HepG2 (cell line): ENCODE measurements around the gene TRIM69. TPM values are rescaled to one million over a fixed set of nuclear protein-coding genes. Genes with fewer than 3 reads are reported as not detected.

ENCODE experiments used
- ARHGAP35 ChIP-seq: sonication (generic); formaldehyde crosslinking; IDR thresholded peaks from 2 replicates; pipeline ENCODE4 v1.9.0; 2022; ENCODE audit warnings: mild to moderate bottlenecking, inconsistent platforms, moderate library complexity, missing genetic modification reagents, borderline replicate concordance
- GABPB1 ChIP-seq: IDR thresholded peaks from 2 replicates; pipeline ENCODE4 v1.6.1; 2016; ENCODE audit warnings: mild to moderate bottlenecking, missing genetic modification reagents, moderate library complexity, missing compliant biosample characterization
- GATAD2A ChIP-seq: IDR thresholded peaks from 2 replicates; pipeline ENCODE4 v1.6.1; 2016
- HHEX ChIP-seq: IDR thresholded peaks from 2 replicates; pipeline ENCODE4 v1.6.1; 2016; ENCODE audit warnings: control low read depth
- KDM5A ChIP-seq: fragments of 200-600 bp; sonication (generic); IDR thresholded peaks from 2 replicates; pipeline ENCODE4 v1.7.0; 2018; ENCODE audit warnings: antibody characterized with exemption, mild to moderate bottlenecking, low read length, borderline replicate concordance
- MAF1 ChIP-seq: sonication (generic); formaldehyde crosslinking; IDR thresholded peaks from 2 replicates; pipeline ENCODE4 v1.5.0; 2020; ENCODE audit warnings: missing genetic modification reagents, borderline replicate concordance
- MXD3 ChIP-seq: IDR thresholded peaks from 2 replicates; pipeline ENCODE4 v1.6.1; 2016; ENCODE audit warnings: mild to moderate bottlenecking, missing biosample characterization, missing genetic modification reagents
- NCOA2 ChIP-seq: sonication (generic); formaldehyde crosslinking; IDR thresholded peaks from 2 replicates; pipeline ENCODE4 v1.8.0; 2022; ENCODE audit warnings: inconsistent platforms
- PHF20 ChIP-seq: sonication (generic); formaldehyde crosslinking; IDR thresholded peaks from 2 replicates; pipeline ENCODE4 v1.5.0; 2020; ENCODE audit warnings: mild to moderate bottlenecking, missing genetic modification reagents
- PHF8 ChIP-seq: sonication (generic); formaldehyde crosslinking; IDR thresholded peaks from 2 replicates; pipeline ENCODE4 v1.5.0; 2020; ENCODE audit warnings: missing genetic modification reagents
- REL ChIP-seq: sonication (generic); formaldehyde crosslinking; conservative IDR thresholded peaks from 2 replicates; pipeline ENCODE4 v1.8.0; 2022; ENCODE audit warnings: mild to moderate bottlenecking, missing genetic modification reagents, moderate library complexity
- REST ChIP-seq, 2 experiments: IDR thresholded peaks; 2 replicates each; pipeline ENCODE4 v1.6.1; 2011 to 2012; ENCODE audit warnings: low read length in 2 of 2, borderline replicate concordance in 1 of 2, low read depth in 1 of 2, mild to moderate bottlenecking in 1 of 2, moderate library complexity in 1 of 2
- SP5 ChIP-seq: IDR thresholded peaks from 2 replicates; pipeline ENCODE4 v1.6.1; 2016; ENCODE audit warnings: low read depth, borderline replicate concordance
- ZFP1 ChIP-seq: IDR thresholded peaks from 2 replicates; pipeline ENCODE4 v1.6.1; 2016
- ZIK1 ChIP-seq: sonication (generic); formaldehyde crosslinking; IDR thresholded peaks from 2 replicates; pipeline ENCODE4 v1.5.0; 2020; ENCODE audit warnings: mild to moderate bottlenecking, low read depth, missing genetic modification reagents, borderline replicate concordance
- ZMYM4 ChIP-seq: sonication (generic); formaldehyde crosslinking; IDR thresholded peaks from 2 replicates; pipeline ENCODE4 v1.8.1; 2023; ENCODE audit warnings: mild to moderate bottlenecking, missing genetic modification reagents
- ZNF362 ChIP-seq: sonication (generic); formaldehyde crosslinking; IDR thresholded peaks from 2 replicates; pipeline ENCODE4 v1.4.0; 2020; ENCODE audit warnings: missing genetic modification reagents, mild to moderate bottlenecking, borderline replicate concordance
- ZNF468 ChIP-seq: sonication (generic); formaldehyde crosslinking; IDR thresholded peaks from 2 replicates; pipeline ENCODE4 v1.8.0; 2022; ENCODE audit warnings: mild to moderate bottlenecking, moderate library complexity, missing genetic modification reagents
- ZNF552 ChIP-seq: sonication (generic); formaldehyde crosslinking; IDR thresholded peaks from 2 replicates; pipeline ENCODE4 v1.9.0; 2022; ENCODE audit warnings: missing genetic modification reagents, mild to moderate bottlenecking, borderline replicate concordance
- ZNF691 ChIP-seq: sonication (generic); formaldehyde crosslinking; IDR thresholded peaks from 2 replicates; pipeline ENCODE4 v1.4.0; 2020; ENCODE audit warnings: missing genetic modification reagents, low read depth, mild to moderate bottlenecking, borderline replicate concordance
- ZNF781 ChIP-seq: sonication (generic); formaldehyde crosslinking; IDR thresholded peaks from 2 replicates; pipeline ENCODE4 v1.5.1; 2020; ENCODE audit warnings: borderline replicate concordance, mild to moderate bottlenecking, missing genetic modification reagents; ENCODE audit errors: not compliant biosample characterization
- ZSCAN12 ChIP-seq: sonication (generic); formaldehyde crosslinking; IDR thresholded peaks from 2 replicates; pipeline ENCODE4 v1.9.0; 2021; ENCODE audit warnings: mild to moderate bottlenecking, missing genetic modification reagents
- ZSCAN20 ChIP-seq: sonication (generic); formaldehyde crosslinking; IDR thresholded peaks from 2 replicates; pipeline ENCODE4 v1.4.0; 2020; ENCODE audit warnings: missing genetic modification reagents, mild to moderate bottlenecking, borderline replicate concordance
- ZSCAN30 ChIP-seq: sonication (generic); formaldehyde crosslinking; IDR thresholded peaks from 2 replicates; pipeline ENCODE4 v1.5.0; 2020; ENCODE audit warnings: mild to moderate bottlenecking, missing genetic modification reagents
- polyA plus RNA-seq, 8 experiments: library from polyadenylated mRNA; depleted of rRNA in 3 of 8; stranded (reverse) in 7 of 8; unstranded in 1 of 8; fragments of >200 nt; fragmentation: Illumina TruSeq in 4 of 8; extraction: Trizol in 4 of 8; gene quantifications; 2 replicates each; pipeline versions ENCODE4 v1.2.1 to v1.2.3, GENCODE V29; 2011 to 2016; ENCODE audit warnings: low read depth in 4 of 8, missing spikeins in 1 of 8, mixed read lengths in 1 of 8; ENCODE audit not compliant: insufficient read depth in 1 of 8
- total RNA-seq, 5 experiments: library from RNA; depleted of rRNA; stranded (reverse); fragments of >200 nt; fragmentation: Illumina TruSeq; extraction: Trizol; gene quantifications; 2 replicates each; pipeline ENCODE4 v1.2.3, GENCODE V29; 2016; ENCODE audit warnings: low read depth in 1 of 5

Gene TRIM69
- total and polyA plus RNA-seq, 2 of the 13 experiments (the other 11 are each of a cell fraction or from before 2014, with no cell fraction given): 2.6 to 3.2 TPM

- TF ChIP-seq ZIK1 (CRISPR knock-in tag) (no peak), ZNF552 (CRISPR knock-in tag) (no peak), MXD3 (no peak), ZSCAN20 (CRISPR knock-in tag) (no peak), KDM5A (peak; percentile 70; the same call in 1 of the 2 replicates), PHF20 (peak; percentile 40; the same call in 1 of the 2 replicates), HHEX (no peak), ZNF781 (CRISPR knock-in tag) (peak; percentile 55), ZSCAN12 (CRISPR knock-in tag) (0 out of 2 replicates have a peak, but pooled peaks have one; percentile 70), ZFP1 (CRISPR knock-in tag) (peak; percentile 46; the same call in 1 of the 2 replicates), PHF8 (CRISPR knock-in tag) (peak; percentile 89), MAF1 (CRISPR knock-in tag) (no peak), ZNF691 (CRISPR knock-in tag) (0 out of 2 replicates have a peak, but pooled peaks have one; percentile 45), REL (CRISPR knock-in tag) (no peak), REST (IDR thresholded peaks at IDR 0.05; ENCODE audit: borderline replicate concordance in 1 of 2, low read depth in 1 of 2, low read length in 2 of 2) (no peak), ARHGAP35 (CRISPR knock-in tag) (no peak; the same call in 1 of the 2 replicates), ZNF468 (no peak), ZMYM4 (CRISPR knock-in tag) (peak; percentile 74), GABPB1 (CRISPR knock-in tag) (peak; percentile 56), ZNF362 (CRISPR knock-in tag) (peak; percentile 41; the same call in 1 of the 2 replicates), SP5 (CRISPR knock-in tag) (peak; percentile 48), GATAD2A (CRISPR knock-in tag) (peak; percentile 66), NCOA2 (CRISPR knock-in tag) (peak; percentile 65), ZSCAN30 (CRISPR knock-in tag) (no peak)
Observed at GRCh38 chr15:44728576-44729407, 7.5 kb upstream of the TRIM69 start (continued).
